GM19328 (cell line): ENCODE measurements around the gene RNF130.
"Not testable (repeated sequence)": the region's sequence is repeated elsewhere in the genome, so short reads cannot be mapped to it uniquely, and the experiment has no call there.

Experiments
- ATAC-seq: cut with Tn5 transposase; IDR thresholded peaks from one replicate; pipeline ENCODE4 v1.9.1; 2021; ENCODE audit warnings: mild to moderate bottlenecking, moderate library complexity; ENCODE audit not compliant: unreplicated experiment

Gene RNF130

GRCh38 chr5:180103487-180104167, 32.1 kb upstream of the RNF130 start:
- ATAC-seq: no peak

- no peak for ATAC-seq
These were observed 31.1 kb upstream of the RNF130 start for GRCh38 chr5:180102636-180103035.

- ATAC-seq: no peak
These were observed 30.0 kb upstream of the RNF130 start for GRCh38 chr5:180101451-180102105.

GRCh38 chr5:180100621-180101450, 29.3 kb upstream of the RNF130 start:
- ATAC-seq: no peak

- ATAC-seq: no peak
These were observed 28.4 kb upstream of the RNF130 start for GRCh38 chr5:180099733-180100611.

GRCh38 chr5:180098991-180099732, 27.6 kb upstream of the RNF130 start:
- no peak for ATAC-seq

- no peak for ATAC-seq
These were observed 27.0 kb upstream of the RNF130 start for GRCh38 chr5:180098526-180098925.

GRCh38 chr5:180097926-180098325, 26.4 kb upstream of the RNF130 start:
- ATAC-seq: no peak

GRCh38 chr5:180097163-180097894, 25.8 kb upstream of the RNF130 start:
- ATAC-seq: no peak

- no peak for ATAC-seq
These were observed 25.1 kb upstream of the RNF130 start for GRCh38 chr5:180096616-180097015.

- no peak for ATAC-seq
These were observed 24.0 kb upstream of the RNF130 start for GRCh38 chr5:180095545-180095944.

- ATAC-seq: no peak
These were observed 22.3 kb upstream of the RNF130 start for GRCh38 chr5:180093651-180094382.

GRCh38 chr5:180093241-180093640, 21.7 kb upstream of the RNF130 start:
- no peak for ATAC-seq

GRCh38 chr5:180090769-180091546, 19.4 kb upstream of the RNF130 start:
- ATAC-seq: no peak

- no peak for ATAC-seq
These were observed 18.7 kb upstream of the RNF130 start for GRCh38 chr5:180090098-180090768.

GRCh38 chr5:180089628-180090027, 18.1 kb upstream of the RNF130 start:
- not testable (repeated sequence) for ATAC-seq

- ATAC-seq: no peak
These were observed 17.0 kb upstream of the RNF130 start for GRCh38 chr5:180088561-180088960.
